Astrocyte (in vitro differentiated cells and primary cell): Measurements from ENCODE around the gene SULF2.

Experiments used
- CTCF ChIP-seq: IDR thresholded peaks from 2 replicates; pipeline ENCODE4 v1.5.1; 2011; ENCODE audit warnings: low read depth, mild to moderate bottlenecking, inconsistent platforms, low read length, moderate library complexity; ENCODE audit not compliant: insufficient read depth
- EZH2 ChIP-seq: IDR thresholded peaks from 2 replicates; pipeline ENCODE4 v1.6.1; 2012; ENCODE audit warnings: mild to moderate bottlenecking, low read length, inconsistent platforms; ENCODE audit not compliant: insufficient read depth

GRCh38 chr20:47815866-47816265 lies 30.6 kb upstream of the SULF2 start:
- TF ChIP-seq CTCF (no peak), EZH2 (no peak)
